Iris pigment epithelial cell (primary cell): ENCODE data around the gene SIPA1.
"Not testable (repeated sequence)": the region's sequence is repeated elsewhere in the genome, so short reads cannot be mapped to it uniquely, and the experiment has no call there.

ENCODE experiments used
- DNase-seq: peaks from one replicate; pipeline ENCODE4 v3.0.0-alpha.2; 2011; ENCODE audit warnings: low read depth

Gene SIPA1

GRCh38 chr11:65661599-65662246 is 23.8 kb downstream of the SIPA1 start:
- DNase-seq = no peak

GRCh38 chr11:65662247-65662798 is 24.4 kb downstream of the SIPA1 start:
- DNase-seq = no peak

- peak; percentile 90 for DNase-seq
Observed at GRCh38 chr11:65662799-65663638, 25.1 kb downstream of the SIPA1 start, which contains the start of gene RELA. TSS of gene RELA (minus strand) at chr11:65662916. CDS start at chr11:65662832, 84 bp downstream.

- peak; percentile 49 for DNase-seq
Observed at GRCh38 chr11:65663639-65664200, 25.8 kb downstream of the SIPA1 start.

- DNase-seq = no peak
Observed at GRCh38 chr11:65672180-65672860, 34.4 kb downstream of the SIPA1 start.

- DNase-seq = no peak
Observed at GRCh38 chr11:65672982-65673381, 35.1 kb downstream of the SIPA1 start.

GRCh38 chr11:65680192-65680743 is 42.4 kb downstream of the SIPA1 start:
- no peak for DNase-seq

GRCh38 chr11:65683480-65683879 is 45.6 kb downstream of the SIPA1 start:
- not testable (repeated sequence) for DNase-seq

- no peak for DNase-seq
Observed at GRCh38 chr11:65685981-65686380, 48.1 kb downstream of the SIPA1 start.

- not testable (repeated sequence) for DNase-seq
Observed at GRCh38 chr11:65691847-65692246, 53.9 kb downstream of the SIPA1 start.

GRCh38 chr11:65692367-65692766 is 54.5 kb downstream of the SIPA1 start:
- DNase-seq = no peak

- no peak for DNase-seq
Observed at GRCh38 chr11:65695459-65696241, 57.7 kb downstream of the SIPA1 start.

- no peak for DNase-seq
Observed at GRCh38 chr11:65696802-65697552, 59.1 kb downstream of the SIPA1 start.

GRCh38 chr11:65698205-65698604 is 60.3 kb downstream of the SIPA1 start:
- no peak for DNase-seq

GRCh38 chr11:65699306-65699705 is 61.4 kb downstream of the SIPA1 start:
- DNase-seq = no peak

- no peak for DNase-seq
Observed at GRCh38 chr11:65700399-65700798, 62.5 kb downstream of the SIPA1 start.
